ENCODE data around the gene RNU2-63P. TPM values are rescaled to one million over a fixed set of nuclear protein-coding genes. Genes with fewer than 3 reads are reported as not detected.
"Not testable (repeated sequence)": the region's sequence is repeated elsewhere in the genome, so short reads cannot be mapped to it uniquely, and the experiment has no call there.

RNU2-63P gene
- total RNA-seq, 1 donor from 2014 or later: not detected

DNA sequence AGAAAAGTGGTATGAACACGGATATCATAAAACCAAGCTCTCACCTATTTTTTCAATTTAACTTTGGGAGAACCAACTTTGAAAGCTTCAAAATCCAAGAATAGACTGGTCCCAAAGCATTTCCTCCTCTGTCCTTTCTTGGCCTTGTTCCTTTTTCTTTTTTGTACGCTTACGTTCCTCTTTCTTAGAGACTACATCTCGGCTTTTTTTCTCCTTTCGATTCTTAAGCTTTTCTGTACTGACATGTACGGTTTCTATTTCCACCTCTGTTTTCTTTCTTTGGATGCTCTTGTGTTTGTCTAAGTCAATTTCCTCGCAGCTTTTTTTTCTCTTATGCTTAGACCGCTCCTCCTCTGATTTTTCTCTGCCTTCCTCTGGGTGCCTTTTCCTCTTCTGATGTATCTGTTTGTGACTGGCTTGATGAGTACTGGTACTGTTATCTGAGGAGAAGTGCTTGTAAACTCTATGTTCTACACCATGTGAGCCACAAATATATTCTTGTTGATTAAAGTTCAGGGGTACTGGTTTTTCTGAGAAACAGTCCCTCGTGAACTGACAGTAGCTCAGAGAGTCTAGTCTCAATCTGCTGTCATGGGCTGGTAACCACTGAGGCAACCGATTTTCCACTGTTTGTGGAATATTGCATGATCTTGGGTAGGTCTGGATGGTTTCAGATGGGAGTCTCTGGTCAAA, 11.5 kb upstream of the RNU2-63P start:
- H3K36me3 ChIP-seq: peaks cover 0 to 45% of the 10 kb centered on the region in 2 donors
- H3K4me1 ChIP-seq: no peaks in the 10 kb centered on the region
- no peaks in the 10 kb centered on the region for H3K9me3 ChIP-seq
- TF ChIP-seq POLR2AphosphoS5 (IDR thresholded peaks at IDR 0.05; ENCODE audit: insufficient read depth in 1 of 2, low read depth in 1 of 2): no peak
- TF ChIP-seq, protein P1, sequence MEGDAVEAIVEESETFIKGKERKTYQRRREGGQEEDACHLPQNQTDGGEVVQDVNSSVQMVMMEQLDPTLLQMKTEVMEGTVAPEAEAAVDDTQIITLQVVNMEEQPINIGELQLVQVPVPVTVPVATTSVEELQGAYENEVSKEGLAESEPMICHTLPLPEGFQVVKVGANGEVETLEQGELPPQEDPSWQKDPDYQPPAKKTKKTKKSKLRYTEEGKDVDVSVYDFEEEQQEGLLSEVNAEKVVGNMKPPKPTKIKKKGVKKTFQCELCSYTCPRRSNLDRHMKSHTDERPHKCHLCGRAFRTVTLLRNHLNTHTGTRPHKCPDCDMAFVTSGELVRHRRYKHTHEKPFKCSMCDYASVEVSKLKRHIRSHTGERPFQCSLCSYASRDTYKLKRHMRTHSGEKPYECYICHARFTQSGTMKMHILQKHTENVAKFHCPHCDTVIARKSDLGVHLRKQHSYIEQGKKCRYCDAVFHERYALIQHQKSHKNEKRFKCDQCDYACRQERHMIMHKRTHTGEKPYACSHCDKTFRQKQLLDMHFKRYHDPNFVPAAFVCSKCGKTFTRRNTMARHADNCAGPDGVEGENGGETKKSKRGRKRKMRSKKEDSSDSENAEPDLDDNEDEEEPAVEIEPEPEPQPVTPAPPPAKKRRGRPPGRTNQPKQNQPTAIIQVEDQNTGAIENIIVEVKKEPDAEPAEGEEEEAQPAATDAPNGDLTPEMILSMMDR (IDR thresholded peaks at IDR 0.05): no peak
- TF ChIP-seq POLR2A (IDR thresholded peaks at IDR 0.05): no peak
- intact Hi-C loops (cut with DNase I): no loop called here
- H3K27ac ChIP-seq: no peak overlapping the region
- no peak overlapping the region for H3K4me3 ChIP-seq
- no peak for DNase-seq (ENCODE audit: extremely low spot score in 2 of 2)
- no peaks in the 10 kb centered on the region for H3K27me3 ChIP-seq

DNA sequence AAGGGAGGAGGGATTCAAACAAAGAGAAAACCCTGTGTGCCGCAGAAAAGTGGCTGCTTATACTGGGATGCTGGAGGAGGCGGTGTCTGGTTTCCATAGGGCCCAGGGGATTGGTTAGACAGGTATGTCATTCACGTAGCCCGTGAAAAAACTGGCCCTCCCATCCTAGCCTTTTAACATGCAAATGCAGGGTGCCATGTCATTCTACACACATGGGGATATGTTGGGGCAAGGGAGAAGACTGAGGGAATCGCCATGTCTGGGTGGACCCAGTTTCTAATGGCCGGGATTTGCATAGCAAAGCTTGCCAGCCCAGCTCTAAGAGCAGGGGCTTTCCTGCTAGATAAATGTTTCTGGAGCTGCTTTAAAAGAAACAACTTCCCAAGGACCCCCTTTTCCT, 8.2 kb upstream of the RNU2-63P start:
- Histone ChIP-seq H3K27me3 (no peaks in the 10 kb centered on the region), H3K4me3 (no peak overlapping the region), H3K9me3 (no peaks in the 10 kb centered on the region), H3K27ac (no peak overlapping the region), H3K4me1 (no peaks in the 10 kb centered on the region), H3K36me3 (peaks cover 0 to 21% of the 10 kb centered on the region in 2 donors)
- TF ChIP-seq, protein P1 (IDR thresholded peaks at IDR 0.05): no peak
- TF ChIP-seq POLR2AphosphoS5 (IDR thresholded peaks at IDR 0.05; ENCODE audit: insufficient read depth in 1 of 2, low read depth in 1 of 2): no peak
- TF ChIP-seq POLR2A (IDR thresholded peaks at IDR 0.05): no peak
- DNase-seq (ENCODE audit: extremely low spot score in 2 of 2): no peak
- intact Hi-C loops (cut with DNase I): no loop called here

DNA sequence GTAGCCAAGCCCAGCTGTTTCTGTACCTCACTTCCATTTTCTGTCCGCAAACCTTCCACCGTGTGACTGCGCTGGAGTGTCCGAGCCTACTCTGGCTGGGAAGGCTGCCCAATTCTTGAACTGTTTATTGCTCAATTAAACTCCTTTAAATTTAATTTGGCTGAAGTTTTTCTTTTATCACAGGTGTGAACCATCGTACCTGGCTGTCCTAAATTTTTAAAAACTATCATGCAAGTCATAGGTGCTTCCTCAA, 6.2 kb upstream of the RNU2-63P start:
- no peak for DNase-seq (ENCODE audit: extremely low spot score in 2 of 2)
- intact Hi-C loops (cut with DNase I): no loop called here
- no peaks in the 10 kb centered on the region for H3K4me1 ChIP-seq

DNA sequence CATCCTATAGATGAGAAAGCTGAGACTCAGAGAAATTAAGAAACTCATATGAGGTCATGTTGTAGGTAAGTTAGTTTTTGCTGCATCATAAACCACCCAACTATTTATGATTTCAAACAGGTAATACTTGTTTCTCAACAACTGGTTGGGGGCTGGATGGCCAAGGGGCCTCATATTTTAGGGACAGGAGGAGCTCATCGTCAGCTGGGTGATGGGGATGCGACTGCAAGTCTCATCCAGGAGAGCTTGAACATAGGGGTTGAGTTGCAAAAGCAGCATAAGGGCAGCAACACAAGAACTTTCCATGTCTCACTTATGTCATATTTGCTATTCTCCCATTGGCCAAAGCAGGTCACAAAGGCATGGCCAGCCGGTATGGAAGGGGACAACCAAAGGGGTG, 3.6 kb upstream of the RNU2-63P start:
- TF ChIP-seq POLR2A (IDR thresholded peaks at IDR 0.05) (no peak), POLR2AphosphoS5 (IDR thresholded peaks at IDR 0.05; ENCODE audit: insufficient read depth in 1 of 2, low read depth in 1 of 2) (no peak)
- TF ChIP-seq, protein P1 (IDR thresholded peaks at IDR 0.05): no peak
- no peaks in the 10 kb centered on the region for H3K9me3 ChIP-seq
- no peaks in the 10 kb centered on the region for H3K36me3 ChIP-seq
- H3K27ac ChIP-seq: no peak overlapping the region
- no peak overlapping the region for H3K4me3 ChIP-seq
- no peaks in the 10 kb centered on the region for H3K27me3 ChIP-seq
- peaks cover 7% of the 10 kb centered on the region for H3K4me1 ChIP-seq
- intact Hi-C loops (cut with DNase I): no loop called here
- DNase-seq (ENCODE audit: extremely low spot score in 2 of 2): no peak

More for the DNA sequence above, 6.2 kb upstream of the RNU2-63P start:
- H3K36me3 ChIP-seq: peaks cover 0 to 4% of the 10 kb centered on the region in 2 donors
- TF ChIP-seq, protein P1 (IDR thresholded peaks at IDR 0.05): no peak
- TF ChIP-seq POLR2A (IDR thresholded peaks at IDR 0.05): no peak
- no peaks in the 10 kb centered on the region for H3K9me3 ChIP-seq
- no peaks in the 10 kb centered on the region for H3K27me3 ChIP-seq
- no peak overlapping the region for H3K4me3 ChIP-seq
- H3K27ac ChIP-seq: no peak overlapping the region

DNA sequence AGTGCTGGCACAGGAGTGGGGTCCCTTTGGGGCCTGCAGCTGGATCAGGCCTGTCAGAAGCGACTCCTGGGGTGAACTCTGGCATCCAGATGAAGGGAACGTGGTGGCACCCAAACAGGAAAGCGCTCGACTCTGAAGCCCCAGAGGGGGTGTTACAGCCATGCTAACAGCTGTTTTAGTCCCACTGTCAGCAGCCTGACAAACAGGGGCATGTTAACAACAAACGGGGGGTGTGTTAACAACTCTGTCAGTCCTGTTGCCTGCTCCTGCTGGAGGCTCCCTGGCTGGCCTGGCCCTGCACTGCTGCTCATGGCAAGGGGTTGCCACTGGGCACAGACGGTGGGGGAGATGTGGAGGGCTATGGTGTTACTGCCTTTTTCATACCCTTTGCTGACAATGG, 2.6 kb upstream of the RNU2-63P start:
- no peak overlapping the region for H3K4me3 ChIP-seq
- DNase-seq (ENCODE audit: extremely low spot score in 2 of 2): no peak
- H3K36me3 ChIP-seq: no peaks in the 10 kb centered on the region
- TF ChIP-seq, protein P1 (IDR thresholded peaks at IDR 0.05): no peak
- TF ChIP-seq POLR2A (IDR thresholded peaks at IDR 0.05) (no peak), POLR2AphosphoS5 (IDR thresholded peaks at IDR 0.05; ENCODE audit: insufficient read depth in 1 of 2, low read depth in 1 of 2) (no peak)
- H3K9me3 ChIP-seq: no peaks in the 10 kb centered on the region
- intact Hi-C loops (cut with DNase I): no loop called here
- no peaks in the 10 kb centered on the region for H3K27me3 ChIP-seq
- no peak overlapping the region for H3K27ac ChIP-seq
- peaks cover 7% of the 10 kb centered on the region for H3K4me1 ChIP-seq

DNA sequence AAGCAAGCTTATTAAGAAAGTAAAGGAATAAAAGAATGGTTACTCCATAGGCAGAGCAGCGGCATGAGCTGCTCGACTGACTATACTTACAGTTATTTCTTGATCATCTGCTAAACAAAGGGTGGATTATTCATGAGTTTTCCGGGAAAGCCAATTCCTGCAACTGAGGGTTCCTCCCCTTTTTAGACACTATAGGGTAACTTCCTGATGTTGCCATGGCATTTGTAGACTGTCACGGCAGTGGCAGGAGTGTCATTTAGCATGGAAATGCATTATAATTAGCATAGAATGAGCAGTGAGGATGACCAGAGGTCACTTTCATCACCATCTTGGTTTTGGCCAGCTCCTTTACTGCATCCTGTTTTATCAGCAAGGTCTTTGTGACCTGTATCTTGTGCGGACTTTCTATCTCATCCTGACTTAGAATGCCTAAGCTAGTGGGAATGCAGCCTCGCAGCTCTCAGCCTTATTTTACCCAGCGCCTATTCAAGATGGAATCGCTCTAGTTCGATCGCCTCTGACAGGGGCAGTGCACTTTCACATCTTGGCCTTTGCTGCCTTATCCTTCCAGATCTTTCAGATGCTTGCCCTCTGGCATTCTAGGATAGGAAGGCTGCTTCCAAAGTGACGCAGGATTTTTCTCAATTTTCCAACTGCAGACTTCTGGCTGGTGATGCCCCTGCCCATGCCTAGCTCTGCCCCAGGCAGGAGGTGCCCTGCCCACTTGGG, 1.9 kb upstream of the RNU2-63P start:
- H3K4me3 ChIP-seq; intact Hi-C loops (cut with DNase I); DNase-seq (ENCODE audit: extremely low spot score in 2 of 2); H3K9me3 ChIP-seq; H3K4me1 ChIP-seq; H3K27me3 ChIP-seq; H3K27ac ChIP-seq; H3K36me3 ChIP-seq: not testable (repeated sequence)

DNA sequence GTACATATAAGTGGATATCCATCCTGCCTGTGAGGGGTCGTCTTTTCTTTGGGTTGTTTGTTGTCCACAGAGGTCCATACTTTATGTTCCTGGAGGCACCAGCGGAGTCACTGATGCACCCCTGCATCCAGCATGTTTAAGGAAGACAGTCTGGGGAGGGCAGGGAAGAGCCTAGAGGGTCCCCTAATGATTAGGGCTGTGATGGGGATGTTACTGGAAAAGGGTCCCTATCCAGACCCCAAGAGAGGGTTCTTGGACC, 1.4 kb upstream of the RNU2-63P start:
- intact Hi-C loops (cut with DNase I); H3K4me3 ChIP-seq; DNase-seq (ENCODE audit: extremely low spot score in 2 of 2): not testable (repeated sequence)

More for the DNA sequence above, 1.4 kb upstream of the RNU2-63P start:
- H3K27me3 ChIP-seq, H3K9me3 ChIP-seq, H3K4me1 ChIP-seq, H3K36me3 ChIP-seq, H3K27ac ChIP-seq: not testable (repeated sequence)
